ENCODE data around the gene ATXN7L1. TPM values are rescaled to one million over a fixed set of nuclear protein-coding genes. Genes with fewer than 3 reads are reported as not detected.

Gene ATXN7L1
- total and polyA plus RNA-seq, 2 donors (not counting 1 experiment from before 2014, with no cell fraction given), result 7.1 to 40.6 TPM

GRCh38 chr7:105776068-105776790 lies 100.2 kb downstream of the ATXN7L1 start:
- ChIA-PET CTCF (interaction anchor here (2.5 kb wide), 1 partner anchor 15 kb away, joined by 10 read pairs; no protein-coding TSS in a partner anchor), POLR2A (no interaction called here)
- TF ChIP-seq EZH2 (IDR thresholded peaks at IDR 0.05; ENCODE audit: borderline replicate concordance, insufficient read depth, low read depth, low read length, poor library complexity, severe bottlenecking) (no peak), CTCF (IDR thresholded peaks at IDR 0.05) (no peak)
- Mint-ChIP-seq H3K4me3 (no peak overlapping the region), H3K27me3 (no peaks in the 10 kb centered on the region), H3K27ac (no peak overlapping the region), H3K9me3 (ENCODE audit: insufficient read depth) (no peaks in the 10 kb centered on the region), H3K4me1 (no peaks in the 10 kb centered on the region)
- Histone ChIP-seq H3K27ac (ENCODE audit: low read length in 2 of 2) (no peak overlapping the region), H3K36me3 (replicated peaks in 1 of 2; ENCODE audit: control extremely low read depth in 1 of 2, control insufficient read depth in 1 of 2, extremely low read depth in 1 of 2, insufficient read depth in 2 of 2, low read length in 1 of 2) (no peaks in the 10 kb centered on the region), H3K9me3 (ENCODE audit: control extremely low read depth in 1 of 3, control insufficient read depth in 2 of 3, insufficient read depth in 1 of 3, low read length in 2 of 3) (no peaks in the 10 kb centered on the region), H4K20me1 (ENCODE audit: control insufficient read depth, insufficient read depth, low read length, poor library complexity, severe bottlenecking) (no peaks in the 10 kb centered on the region), H3K27me3 (replicated peaks in 1 of 4; ENCODE audit: control extremely low read depth in 1 of 4, control insufficient read depth in 3 of 4, insufficient read depth in 4 of 4, low read length in 3 of 4) (no peaks in the 10 kb centered on the region), H3K79me2 (ENCODE audit: control insufficient read depth, insufficient read depth, low read length) (no peaks in the 10 kb centered on the region), H3K4me3 (ENCODE audit: control extremely low read depth in 1 of 5, extremely low read depth in 1 of 5, insufficient read depth in 1 of 5, low read depth in 2 of 5, low read length in 4 of 5) (no peak overlapping the region), H3K4me2 (replicated peaks; ENCODE audit: low read depth, low read length, poor library complexity, severe bottlenecking) (no peak overlapping the region), H3K4me1 (ENCODE audit: control insufficient read depth in 2 of 2, insufficient read depth in 2 of 2, low read length in 2 of 2) (no peaks in the 10 kb centered on the region), H3K9ac (ENCODE audit: low read length) (no peak overlapping the region), H2AFZ (ENCODE audit: insufficient read depth, low read depth, low read length, poor library complexity, severe bottlenecking) (no peak overlapping the region)
- WGBS (ENCODE audit: insufficient coverage), result 94% methylated on average over 4 of the region's 6 CpGs
- no peak for ATAC-seq (ENCODE audit: low read depth)
- DNase-seq, result no peak
- intact Hi-C loops (cut with micrococcal nuclease), result no loop called here

- H4K20me1 ChIP-seq (ENCODE audit: control insufficient read depth, insufficient read depth, low read length, poor library complexity, severe bottlenecking), result no peaks in the 10 kb centered on the region
- H3K4me1 ChIP-seq (ENCODE audit: control insufficient read depth in 2 of 2, insufficient read depth in 2 of 2, low read length in 2 of 2), result no peaks in the 10 kb centered on the region
- no peaks in the 10 kb centered on the region for H3K9me3 Mint-ChIP-seq (ENCODE audit: insufficient read depth)
- no peak overlapping the region for H3K27ac Mint-ChIP-seq
- H3K27me3 Mint-ChIP-seq, result no peaks in the 10 kb centered on the region
- H3K4me1 Mint-ChIP-seq, result no peaks in the 10 kb centered on the region
- no peak for TF ChIP-seq CTCF (IDR thresholded peaks at IDR 0.05)
- TF ChIP-seq EZH2 (IDR thresholded peaks at IDR 0.05; ENCODE audit: borderline replicate concordance, insufficient read depth, low read depth, low read length, poor library complexity, severe bottlenecking), result no peak
- WGBS (ENCODE audit: insufficient coverage), result 95% methylated on average over 6 of the region's 6 CpGs
- no peak overlapping the region for H3K4me3 Mint-ChIP-seq
- H3K27me3 ChIP-seq (replicated peaks in 1 of 4; ENCODE audit: control extremely low read depth in 1 of 4, control insufficient read depth in 3 of 4, insufficient read depth in 4 of 4, low read length in 3 of 4), result no peaks in the 10 kb centered on the region
- H3K9ac ChIP-seq (ENCODE audit: low read length), result no peak overlapping the region
- no peak overlapping the region for H3K27ac ChIP-seq (ENCODE audit: low read length in 2 of 2)
- no peak for ATAC-seq (ENCODE audit: low read depth)
- no peaks in the 10 kb centered on the region for H3K36me3 ChIP-seq (replicated peaks in 1 of 2; ENCODE audit: control extremely low read depth in 1 of 2, control insufficient read depth in 1 of 2, extremely low read depth in 1 of 2, insufficient read depth in 2 of 2, low read length in 1 of 2)
- no peak overlapping the region for H3K4me3 ChIP-seq (ENCODE audit: control extremely low read depth in 1 of 5, extremely low read depth in 1 of 5, insufficient read depth in 1 of 5, low read depth in 2 of 5, low read length in 4 of 5)
- CTCF ChIA-PET, result interaction anchor here (2.5 kb wide), 1 partner anchor 14 kb away, joined by 10 read pairs; no protein-coding TSS in a partner anchor
- POLR2A ChIA-PET, result no interaction called here
- no peak overlapping the region for H3K4me2 ChIP-seq (replicated peaks; ENCODE audit: low read depth, low read length, poor library complexity, severe bottlenecking)
- intact Hi-C loops (cut with micrococcal nuclease), result no loop called here
- no peaks in the 10 kb centered on the region for H3K79me2 ChIP-seq (ENCODE audit: control insufficient read depth, insufficient read depth, low read length)
- no peak overlapping the region for H2AFZ ChIP-seq (ENCODE audit: insufficient read depth, low read depth, low read length, poor library complexity, severe bottlenecking)
- no peak for DNase-seq
- no peaks in the 10 kb centered on the region for H3K9me3 ChIP-seq (ENCODE audit: control extremely low read depth in 1 of 3, control insufficient read depth in 2 of 3, insufficient read depth in 1 of 3, low read length in 2 of 3)
These were observed 100.8 kb downstream of the ATXN7L1 start for GRCh38 chr7:105775580-105775979.
